ENCODE results near the gene ZNF236.

- TF ChIP-seq CTCF (IDR thresholded peaks at IDR 0.05): no peak
- no peak for TF ChIP-seq EP300 (IDR thresholded peaks at IDR 0.05)
- TF ChIP-seq POLR2A (IDR thresholded peaks at IDR 0.05): no peak
- TF ChIP-seq POLR2AphosphoS5 (IDR thresholded peaks at IDR 0.05): no peak
Measured at GRCh38 chr18:76935722-76936337, 113.5 kb downstream of the ZNF236 start.

Data from sigmoid colon (tissue), 4 donors.